Measurements from ENCODE around the gene PSORS1C2. TPM values are rescaled to one million over a fixed set of nuclear protein-coding genes. Genes with fewer than 3 reads are reported as not detected.

The PSORS1C2 gene
- total and polyA plus RNA-seq, 2 donors (not counting 3 experiments of a cell fraction or from before 2014, with no cell fraction given) = not detected

GRCh38 chr6:31154436-31154835 lies 15.6 kb upstream of the PSORS1C2 start:
- H3K27ac ChIP-seq (ENCODE audit: insufficient read depth, low read depth, low read length) = no peak overlapping the region
- no peak for TF ChIP-seq FOS (IDR thresholded peaks at IDR 0.05; ENCODE audit: borderline replicate concordance, insufficient read depth, low read length)
- no peak for TF ChIP-seq EZH2 (IDR thresholded peaks at IDR 0.05; ENCODE audit: borderline replicate concordance, low read depth, low read length, severe bottlenecking)
- TF ChIP-seq MYC (IDR thresholded peaks at IDR 0.05; ENCODE audit: low read depth, low read length) = no peak
- TF ChIP-seq POLR2AphosphoS5 (IDR thresholded peaks at IDR 0.05; ENCODE audit: insufficient read depth, low read depth, low read length) = no peak
- TF ChIP-seq POLR2A (IDR thresholded peaks at IDR 0.05; ENCODE audit: low read depth, low read length) = no peak
- no peak for TF ChIP-seq JUN (IDR thresholded peaks at IDR 0.05; ENCODE audit: borderline replicate concordance, insufficient read depth, insufficient read length, low read depth)
- no peak for TF ChIP-seq GATA2 (IDR thresholded peaks at IDR 0.05; ENCODE audit: insufficient read depth, insufficient read length, low read depth, low read length)
- TF ChIP-seq, protein P1, sequence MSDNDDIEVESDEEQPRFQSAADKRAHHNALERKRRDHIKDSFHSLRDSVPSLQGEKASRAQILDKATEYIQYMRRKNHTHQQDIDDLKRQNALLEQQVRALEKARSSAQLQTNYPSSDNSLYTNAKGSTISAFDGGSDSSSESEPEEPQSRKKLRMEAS (IDR thresholded peaks at IDR 0.05; ENCODE audit: insufficient read depth, insufficient read length) = no peak
- TF ChIP-seq, protein P2, sequence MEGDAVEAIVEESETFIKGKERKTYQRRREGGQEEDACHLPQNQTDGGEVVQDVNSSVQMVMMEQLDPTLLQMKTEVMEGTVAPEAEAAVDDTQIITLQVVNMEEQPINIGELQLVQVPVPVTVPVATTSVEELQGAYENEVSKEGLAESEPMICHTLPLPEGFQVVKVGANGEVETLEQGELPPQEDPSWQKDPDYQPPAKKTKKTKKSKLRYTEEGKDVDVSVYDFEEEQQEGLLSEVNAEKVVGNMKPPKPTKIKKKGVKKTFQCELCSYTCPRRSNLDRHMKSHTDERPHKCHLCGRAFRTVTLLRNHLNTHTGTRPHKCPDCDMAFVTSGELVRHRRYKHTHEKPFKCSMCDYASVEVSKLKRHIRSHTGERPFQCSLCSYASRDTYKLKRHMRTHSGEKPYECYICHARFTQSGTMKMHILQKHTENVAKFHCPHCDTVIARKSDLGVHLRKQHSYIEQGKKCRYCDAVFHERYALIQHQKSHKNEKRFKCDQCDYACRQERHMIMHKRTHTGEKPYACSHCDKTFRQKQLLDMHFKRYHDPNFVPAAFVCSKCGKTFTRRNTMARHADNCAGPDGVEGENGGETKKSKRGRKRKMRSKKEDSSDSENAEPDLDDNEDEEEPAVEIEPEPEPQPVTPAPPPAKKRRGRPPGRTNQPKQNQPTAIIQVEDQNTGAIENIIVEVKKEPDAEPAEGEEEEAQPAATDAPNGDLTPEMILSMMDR (IDR thresholded peaks at IDR 0.05; ENCODE audit: extremely low read depth in 1 of 2, insufficient read depth in 1 of 2, low read depth in 1 of 2, low read length in 2 of 2) = no peak
- H3K9me1 ChIP-seq (replicated peaks; ENCODE audit: control insufficient read depth, extremely low read depth, insufficient read depth, low read length) = no peaks in the 10 kb centered on the region
- H3K27me3 ChIP-seq (ENCODE audit: control insufficient read depth in 2 of 2, insufficient read depth in 2 of 2, low read length in 2 of 2) = no peaks in the 10 kb centered on the region
- ChIA-PET CTCF (interaction anchor here (0.7 to 1.2 kb wide), 2 partner anchors 11 to 38 kb away, joined by 3 read pairs; no protein-coding TSS in a partner anchor), POLR2A (no interaction called here)
- BruUV-seq (replicated peaks) = no TSS peak
- intact Hi-C loops (cut with micrococcal nuclease) = no loop called here
- no peak overlapping the region for H3K4me2 ChIP-seq (ENCODE audit: insufficient read depth, low read length)
- peaks cover 8% of the 10 kb centered on the region for H3K79me2 ChIP-seq (ENCODE audit: control insufficient read depth, insufficient read depth, low read length)
- H3K9me3 ChIP-seq (replicated peaks; ENCODE audit: control insufficient read depth, insufficient read depth, low read length) = no peaks in the 10 kb centered on the region
- H2AFZ ChIP-seq (ENCODE audit: low read depth, low read length) = no peak overlapping the region
- DNase-seq (ENCODE audit: low read depth, low spot score) = no peak
- dilution Hi-C loops (cut with MboI; ENCODE audit: extremely low pct_ligation_motif_present, low sequenced_read_pairs) = no loop called here
- H3K4me3 ChIP-seq (replicated peaks in 1 of 3; ENCODE audit: insufficient read depth in 1 of 3, low read depth in 1 of 3, low read length in 3 of 3) = no peak overlapping the region
- peaks cover 8% of the 10 kb centered on the region for H3K4me1 ChIP-seq (ENCODE audit: control insufficient read depth, extremely low read depth, insufficient read depth, low read length)
- peaks cover 0 to 4% of the 10 kb centered on the region in 2 experiments for H3K36me3 ChIP-seq (ENCODE audit: control insufficient read depth in 2 of 2, extremely low read depth in 1 of 2, insufficient read depth in 2 of 2, low read length in 2 of 2)
- H4K20me1 ChIP-seq (replicated peaks; ENCODE audit: control insufficient read depth, extremely low read depth, insufficient read depth, low read length) = no peaks in the 10 kb centered on the region
- no peak overlapping the region for H3K9ac ChIP-seq (replicated peaks; ENCODE audit: extremely low read depth, insufficient read depth, low read length)
- FAIRE-seq = no peak
